Measurements from ENCODE around the gene SPACA4.
A peak's percentile ranks its signal among the peaks of the same experiment; 100 is the strongest.

The SPACA4 gene

GRCh38 chr19:48618916-48619691 lies 12.6 kb downstream of the SPACA4 start, which contains the start of the genes RPL18 and SPHK2:
RPL18 (minus strand) TSS chr19:48619178; CDS start chr19:48619143, 35 bp downstream.
SPHK2 (plus strand) TSS chr19:48619506; CDS start chr19:48620515, 1,009 bp downstream.
- TF ChIP-seq CTCF (IDR thresholded peaks at IDR 0.05; ENCODE audit: control insufficient read depth, extremely low read depth, insufficient read depth), result 0 out of 2 replicates have a peak, but pooled peaks have one; percentile 1
- peak within 1 kb of the TSS; percentile 91 for H3K4me3 ChIP-seq (ENCODE audit: low read depth, low read length)
- DNase-seq (ENCODE audit: low read depth), result peak; percentile 96

GRCh38 chr19:48619692-48620585 lies 13.4 kb downstream of the SPACA4 start:
- no peak for TF ChIP-seq CTCF (IDR thresholded peaks at IDR 0.05; ENCODE audit: control insufficient read depth, extremely low read depth, insufficient read depth)
- H3K4me3 ChIP-seq (ENCODE audit: low read depth, low read length), result peak overlapping the region; percentile 91
- DNase-seq (ENCODE audit: low read depth), result no peak

GRCh38 chr19:48623556-48624066 lies 17.1 kb downstream of the SPACA4 start:
- no peak for TF ChIP-seq CTCF (IDR thresholded peaks at IDR 0.05; ENCODE audit: control insufficient read depth, extremely low read depth, insufficient read depth)
- no peak for DNase-seq (ENCODE audit: low read depth)
- H3K4me3 ChIP-seq (ENCODE audit: low read depth, low read length), result peak overlapping the region; percentile 30

GRCh38 chr19:48624067-48624594 lies 17.6 kb downstream of the SPACA4 start:
- peak overlapping the region; percentile 64 for H3K4me3 ChIP-seq (ENCODE audit: low read depth, low read length)
- no peak for DNase-seq (ENCODE audit: low read depth)
- TF ChIP-seq CTCF (IDR thresholded peaks at IDR 0.05; ENCODE audit: control insufficient read depth, extremely low read depth, insufficient read depth), result no peak

GRCh38 chr19:48624791-48625723 lies 18.5 kb downstream of the SPACA4 start:
- no peak for TF ChIP-seq CTCF (IDR thresholded peaks at IDR 0.05; ENCODE audit: control insufficient read depth, extremely low read depth, insufficient read depth)
- peak overlapping the region; percentile 64 for H3K4me3 ChIP-seq (ENCODE audit: low read depth, low read length)
- no peak for DNase-seq (ENCODE audit: low read depth)
